Activated CD8-positive, alpha-beta memory T cell treated with anti-CD3 and anti-CD28 coated beads, Interleukin-2, amount 50 U/mL, for 48 hours (primary cell): Measurements from ENCODE around the gene PACRG.

ENCODE experiments used
- DNase-seq: peaks from one replicate; pipeline ENCODE4 v3.0.0-alpha.2; 2020

Gene PACRG

GRCh38 chr6:163255265-163255664 lies 527.5 kb downstream of the PACRG start:
- no peak for DNase-seq

- DNase-seq: no peak
Measured at GRCh38 chr6:163259689-163260088, 531.9 kb downstream of the PACRG start.

GRCh38 chr6:163260111-163260895 lies 532.5 kb downstream of the PACRG start:
- DNase-seq: no peak

- no peak for DNase-seq
Measured at GRCh38 chr6:163260911-163261310, 533.1 kb downstream of the PACRG start.

GRCh38 chr6:163261361-163261760 lies 533.6 kb downstream of the PACRG start:
- DNase-seq: no peak

GRCh38 chr6:163262080-163262479 lies 534.3 kb downstream of the PACRG start:
- DNase-seq: no peak

GRCh38 chr6:163263196-163263595 lies 535.4 kb downstream of the PACRG start:
- no peak for DNase-seq

GRCh38 chr6:163263998-163264661 lies 536.4 kb downstream of the PACRG start:
- DNase-seq: no peak

- DNase-seq: no peak
Measured at GRCh38 chr6:163264662-163265035, 536.9 kb downstream of the PACRG start.

- no peak for DNase-seq
Measured at GRCh38 chr6:163281634-163282033, 553.9 kb downstream of the PACRG start.

- no peak for DNase-seq
Measured at GRCh38 chr6:163282672-163283071, 554.9 kb downstream of the PACRG start.

- DNase-seq: no peak
Measured at GRCh38 chr6:163284151-163284550, 556.4 kb downstream of the PACRG start.

- no peak for DNase-seq
Measured at GRCh38 chr6:163285691-163286090, 557.9 kb downstream of the PACRG start.

- no peak for DNase-seq
Measured at GRCh38 chr6:163287626-163288025, 559.9 kb downstream of the PACRG start.

- DNase-seq: no peak
Measured at GRCh38 chr6:163288066-163288465, 560.3 kb downstream of the PACRG start.

GRCh38 chr6:163288915-163289314 lies 561.1 kb downstream of the PACRG start:
- DNase-seq: no peak

- DNase-seq: no peak
Measured at GRCh38 chr6:163289447-163289846, 561.7 kb downstream of the PACRG start.

- DNase-seq: no peak
Measured at GRCh38 chr6:163290545-163291274, 562.9 kb downstream of the PACRG start.

- DNase-seq: no peak
Measured at GRCh38 chr6:163291622-163292021, 563.8 kb downstream of the PACRG start.

GRCh38 chr6:163293286-163293685 lies 565.5 kb downstream of the PACRG start:
- no peak for DNase-seq

GRCh38 chr6:163294734-163295133 lies 567.0 kb downstream of the PACRG start:
- no peak for DNase-seq

GRCh38 chr6:163296835-163297519 lies 569.2 kb downstream of the PACRG start:
- no peak for DNase-seq
